Ovary (tissue), 3 donors: ENCODE data around the gene GRB2.

Experiments
- POLR2A ChIP-seq: fragments of 450-650 bp; IDR thresholded peaks from one replicate; pipeline ENCODE4 v1.6.1; 2017; ENCODE audit warnings: antibody characterized with exemption, mild to moderate bottlenecking, moderate library complexity
- TF ChIP-seq, protein P1 (sequence below), 3 donors: fragments of 450-650 bp in 2 of 3; fragments of 200-600 bp in 1 of 3; IDR thresholded peaks; one replicate each; pipeline versions ENCODE4 v1.5.1 to v1.8.0; 2016 to 2022; ENCODE audit warnings: antibody characterized with exemption in 3 of 3, mild to moderate bottlenecking in 1 of 3
- donor health status: DM: no; HTN: no; CAD: no.

DNA sequence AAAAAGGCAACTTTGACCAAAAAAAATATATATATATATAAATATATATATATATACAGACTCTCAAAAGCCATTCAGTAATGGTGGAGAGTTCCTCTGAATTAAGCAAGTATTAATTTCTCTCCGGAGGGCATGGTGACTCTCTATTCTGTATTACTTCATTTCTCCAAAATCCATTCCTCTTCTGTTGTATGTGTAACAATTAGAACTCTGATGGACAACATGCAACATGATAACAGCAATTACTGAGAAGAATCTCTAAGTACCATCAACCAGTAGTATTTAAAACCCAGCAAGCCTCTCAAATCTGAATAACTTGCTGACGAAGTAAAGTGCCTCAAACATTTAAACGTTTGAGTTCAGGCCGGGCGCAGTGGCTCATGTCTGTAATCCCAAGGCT, 2.3 kb downstream of the GRB2 start:
- TF ChIP-seq, protein P1, sequence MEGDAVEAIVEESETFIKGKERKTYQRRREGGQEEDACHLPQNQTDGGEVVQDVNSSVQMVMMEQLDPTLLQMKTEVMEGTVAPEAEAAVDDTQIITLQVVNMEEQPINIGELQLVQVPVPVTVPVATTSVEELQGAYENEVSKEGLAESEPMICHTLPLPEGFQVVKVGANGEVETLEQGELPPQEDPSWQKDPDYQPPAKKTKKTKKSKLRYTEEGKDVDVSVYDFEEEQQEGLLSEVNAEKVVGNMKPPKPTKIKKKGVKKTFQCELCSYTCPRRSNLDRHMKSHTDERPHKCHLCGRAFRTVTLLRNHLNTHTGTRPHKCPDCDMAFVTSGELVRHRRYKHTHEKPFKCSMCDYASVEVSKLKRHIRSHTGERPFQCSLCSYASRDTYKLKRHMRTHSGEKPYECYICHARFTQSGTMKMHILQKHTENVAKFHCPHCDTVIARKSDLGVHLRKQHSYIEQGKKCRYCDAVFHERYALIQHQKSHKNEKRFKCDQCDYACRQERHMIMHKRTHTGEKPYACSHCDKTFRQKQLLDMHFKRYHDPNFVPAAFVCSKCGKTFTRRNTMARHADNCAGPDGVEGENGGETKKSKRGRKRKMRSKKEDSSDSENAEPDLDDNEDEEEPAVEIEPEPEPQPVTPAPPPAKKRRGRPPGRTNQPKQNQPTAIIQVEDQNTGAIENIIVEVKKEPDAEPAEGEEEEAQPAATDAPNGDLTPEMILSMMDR (IDR thresholded peaks at IDR 0.05), result no peak
- TF ChIP-seq POLR2A, result no peak
